Neuronal stem cell (in vitro differentiated cells): Measurements from ENCODE around the gene ADRB2.

Source experiments
- DNase-seq: peaks from one replicate; pipeline ENCODE4 v3.0.0-alpha.2; 2013; ENCODE audit warnings: low spot score
- H2AFZ ChIP-seq: one replicate; pipeline ENCODE4 v1.6.1; 2013; ENCODE audit warnings: mild to moderate bottlenecking, low read length, inconsistent platforms
- H2AK5ac ChIP-seq: 2 replicates; pipeline ENCODE4 v1.6.1; 2013; ENCODE audit warnings: low read depth, mild to moderate bottlenecking, inconsistent platforms, low read length, moderate library complexity, mixed read lengths
- H2BK120ac ChIP-seq: 2 replicates; pipeline ENCODE4 v1.6.1; 2013; ENCODE audit warnings: low read depth, mild to moderate bottlenecking, inconsistent platforms, low read length, moderate library complexity, mixed read lengths
- H2BK12ac ChIP-seq: one replicate; pipeline ENCODE4 v1.6.1; 2013; ENCODE audit warnings: low read length, inconsistent platforms
- H2BK15ac ChIP-seq: 2 replicates; pipeline ENCODE4 v1.6.1; 2013; ENCODE audit warnings: mild to moderate bottlenecking, low read length, inconsistent platforms, mixed read lengths
- H2BK5ac ChIP-seq: one replicate; pipeline ENCODE4 v1.6.1; 2013; ENCODE audit warnings: inconsistent platforms, mild to moderate bottlenecking, low read length, moderate library complexity
- H3K14ac ChIP-seq: one replicate; pipeline ENCODE4 v1.6.1; 2013; ENCODE audit warnings: low read length, inconsistent platforms
- H3K18ac ChIP-seq: 2 replicates; pipeline ENCODE4 v1.6.1; 2013; ENCODE audit warnings: low read length, inconsistent platforms
- H3K23ac ChIP-seq: 2 replicates; pipeline ENCODE4 v1.6.1; 2013; ENCODE audit warnings: low read depth, mild to moderate bottlenecking, mixed read lengths, low read length, inconsistent platforms; ENCODE audit not compliant: poor library complexity
- H3K27ac ChIP-seq: replicated peaks from 3 replicates; pipeline ENCODE4 v1.5.1; 2013; ENCODE audit warnings: low read length, inconsistent platforms
- H3K27me3 ChIP-seq, 3 experiments: 2 replicates each; pipeline ENCODE4 v1.6.1; 2013; ENCODE audit warnings: low read length in 3 of 3, mild to moderate bottlenecking in 2 of 3, inconsistent platforms in 1 of 3, low read depth in 1 of 3, mixed read lengths in 1 of 3, moderate library complexity in 1 of 3; ENCODE audit not compliant: control insufficient read depth in 3 of 3, insufficient read depth in 3 of 3
- H3K36me3 ChIP-seq, 2 donors: replicated peaks in 1 of 2; 2 replicates each; pipeline ENCODE4 v1.6.1; 2013; ENCODE audit warnings: low read length in 2 of 2; ENCODE audit not compliant: control insufficient read depth in 2 of 2, insufficient read depth in 2 of 2
- H3K4ac ChIP-seq: 2 replicates; pipeline ENCODE4 v1.6.1; 2013; ENCODE audit warnings: inconsistent platforms, mild to moderate bottlenecking, low read length, moderate library complexity
- H3K4me1 ChIP-seq, 2 donors: 1 replicate in 1 of 2; 2 replicates in 1 of 2; pipeline ENCODE4 v1.6.1; 2013; ENCODE audit warnings: low read length in 2 of 2, low read depth in 1 of 2; ENCODE audit not compliant: control insufficient read depth in 2 of 2, insufficient read depth in 1 of 2
- H3K4me2 ChIP-seq: one replicate; pipeline ENCODE4 v1.6.1; 2013; ENCODE audit warnings: mild to moderate bottlenecking, low read length, inconsistent platforms; ENCODE audit not compliant: insufficient read depth, poor library complexity, severe bottlenecking
- H3K4me3 ChIP-seq, 2 donors: 2 replicates each; pipeline ENCODE4 v1.5.1; 2013; ENCODE audit warnings: low read length in 2 of 2, mild to moderate bottlenecking in 2 of 2, inconsistent platforms in 1 of 2, moderate library complexity in 1 of 2
- H3K79me1 ChIP-seq: one replicate; pipeline ENCODE4 v1.6.1; 2013; ENCODE audit warnings: low read depth, mild to moderate bottlenecking, inconsistent platforms, low read length, moderate library complexity
- H3K9ac ChIP-seq: one replicate; pipeline ENCODE4 v1.6.1; 2013; ENCODE audit warnings: mild to moderate bottlenecking, low read depth, low read length, inconsistent platforms; ENCODE audit not compliant: poor library complexity
- H3K9me3 ChIP-seq, 2 donors: replicated peaks in 1 of 2; 2 replicates each; pipeline versions ENCODE3 to v1.6.1; 2013; ENCODE audit warnings: low read length in 2 of 2, mild to moderate bottlenecking in 2 of 2, inconsistent platforms in 1 of 2, low read depth in 1 of 2, mixed read lengths in 1 of 2, moderate library complexity in 1 of 2; ENCODE audit not compliant: control insufficient read depth in 2 of 2, insufficient read depth in 1 of 2
- H4K8ac ChIP-seq: one replicate; pipeline ENCODE4 v1.6.1; 2013; ENCODE audit warnings: low read depth, mild to moderate bottlenecking, inconsistent platforms, low read length, moderate library complexity
- H4K91ac ChIP-seq: one replicate; pipeline ENCODE4 v1.6.1; 2013; ENCODE audit warnings: low read length, low read depth, mild to moderate bottlenecking, inconsistent platforms; ENCODE audit not compliant: poor library complexity
- WGBS, 2 donors: extraction: QIAGEN DNeasy Blood & Tissue Kit; methylation state at CpG; one replicate each; pipeline ENCODE4 v1.1.7; 2013; ENCODE audit warnings: missing lambda C conversion rate in 2 of 2, mixed read lengths in 1 of 2; ENCODE audit not compliant: insufficient read length in 2 of 2, insufficient replicate concordance in 1 of 2; ENCODE audit errors: extremely low coverage in 2 of 2; 5-methylcytosine and 5-hydroxymethylcytosine counted together

The ADRB2 gene

GRCh38 chr5:148826739-148827070, 294 bp downstream of the ADRB2 start:
- peaks cover 4% of the 10 kb centered on the region for H3K79me1 ChIP-seq
- H2BK15ac ChIP-seq = peak overlapping the region; percentile 40
- peak overlapping the region; percentile 90 for H2AFZ ChIP-seq
- H2BK12ac ChIP-seq = no peak overlapping the region
- no peaks in the 10 kb centered on the region for H3K36me3 ChIP-seq
- peaks cover 4 to 32% (median 20%) of the 10 kb centered on the region in 3 experiments for H3K27me3 ChIP-seq
- WGBS, 2 donors = no CpG with 5 or more reads among the region's 28 CpGs
- peak overlapping the region; percentile 36 to 80 for H3K4me3 ChIP-seq
- no peak overlapping the region for H3K27ac ChIP-seq
- H3K23ac ChIP-seq = peak overlapping the region; percentile 82
- DNase-seq = no peak
- peaks cover 0 to 4% of the 10 kb centered on the region in 2 donors for H3K9me3 ChIP-seq
- H3K4me1 ChIP-seq = peaks cover 4 to 6% of the 10 kb centered on the region in 2 donors
- H4K91ac ChIP-seq = no peak overlapping the region
- H2BK120ac ChIP-seq = no peak overlapping the region
- H2AK5ac ChIP-seq = peak overlapping the region; percentile 47
- peak overlapping the region; percentile 71 for H2BK5ac ChIP-seq
- H3K4me2 ChIP-seq = peak overlapping the region; percentile 96
- no peak overlapping the region for H4K8ac ChIP-seq
- H3K9ac ChIP-seq = peak overlapping the region; percentile 77
- H3K14ac ChIP-seq = no peak overlapping the region
- H3K18ac ChIP-seq = peak overlapping the region; percentile 93
- no peak overlapping the region for H3K4ac ChIP-seq

GRCh38 chr5:148827723-148828122, 1.3 kb downstream of the ADRB2 start:
- DNase-seq = no peak
- no peak overlapping the region for H3K4ac ChIP-seq
- no peak overlapping the region for H2BK120ac ChIP-seq
- H2AK5ac ChIP-seq = no peak overlapping the region
- H3K18ac ChIP-seq = no peak overlapping the region
- no peak overlapping the region for H3K4me2 ChIP-seq
- H2BK12ac ChIP-seq = no peak overlapping the region
- H2BK15ac ChIP-seq = no peak overlapping the region
- H2AFZ ChIP-seq = no peak overlapping the region
- no peaks in the 10 kb centered on the region for H3K36me3 ChIP-seq
- H3K4me1 ChIP-seq = peaks cover 4 to 6% of the 10 kb centered on the region in 2 donors
- H3K14ac ChIP-seq = no peak overlapping the region
- no peak overlapping the region for H3K4me3 ChIP-seq
- peaks cover 4 to 34% (median 20%) of the 10 kb centered on the region in 3 experiments for H3K27me3 ChIP-seq
- H3K79me1 ChIP-seq = peaks cover 4% of the 10 kb centered on the region
- H3K9me3 ChIP-seq = peaks cover 0 to 4% of the 10 kb centered on the region in 2 donors
- H4K91ac ChIP-seq = no peak overlapping the region
- no peak overlapping the region for H3K23ac ChIP-seq
- H3K9ac ChIP-seq = no peak overlapping the region
- H3K27ac ChIP-seq = no peak overlapping the region
- no peak overlapping the region for H4K8ac ChIP-seq
- whole genome bisulfite sequencing, 2 donors = no CpG with 5 or more reads among the region's 7 CpGs
- H2BK5ac ChIP-seq = no peak overlapping the region

GRCh38 chr5:148828511-148829247, 2.3 kb downstream of the ADRB2 start:
- H3K4ac ChIP-seq = no peak overlapping the region
- H2AFZ ChIP-seq = no peak overlapping the region
- H3K27me3 ChIP-seq = peaks cover 4 to 39% (median 20%) of the 10 kb centered on the region in 3 experiments
- H2BK120ac ChIP-seq = no peak overlapping the region
- no peak overlapping the region for H3K14ac ChIP-seq
- H3K79me1 ChIP-seq = peaks cover 4% of the 10 kb centered on the region
- H3K18ac ChIP-seq = no peak overlapping the region
- H2BK15ac ChIP-seq = no peak overlapping the region
- H3K36me3 ChIP-seq = no peaks in the 10 kb centered on the region
- no peak overlapping the region for H4K8ac ChIP-seq
- peaks cover 4 to 6% of the 10 kb centered on the region in 2 donors for H3K4me1 ChIP-seq
- no peak for DNase-seq
- no CpG with 5 or more reads among the region's 6 CpGs for WGBS, 2 donors
- H2BK12ac ChIP-seq = no peak overlapping the region
- no peak overlapping the region for H3K23ac ChIP-seq
- H3K27ac ChIP-seq = no peak overlapping the region
- no peak overlapping the region for H3K4me3 ChIP-seq
- no peak overlapping the region for H3K9ac ChIP-seq
- H4K91ac ChIP-seq = no peak overlapping the region
- H3K9me3 ChIP-seq = peaks cover 0 to 4% of the 10 kb centered on the region in 2 donors
- H2BK5ac ChIP-seq = no peak overlapping the region
- no peak overlapping the region for H2AK5ac ChIP-seq
- no peak overlapping the region for H3K4me2 ChIP-seq

GRCh38 chr5:148829248-148829594, 2.8 kb downstream of the ADRB2 start:
- no peak overlapping the region for H3K27ac ChIP-seq
- no peak overlapping the region for H3K4me3 ChIP-seq
- no peak overlapping the region for H3K18ac ChIP-seq
- DNase-seq = no peak
- H3K9ac ChIP-seq = no peak overlapping the region
- no peak overlapping the region for H3K4ac ChIP-seq
- H2BK120ac ChIP-seq = no peak overlapping the region
- peaks cover 4% of the 10 kb centered on the region for H3K79me1 ChIP-seq
- H3K14ac ChIP-seq = no peak overlapping the region
- H3K23ac ChIP-seq = no peak overlapping the region
- peaks cover 4 to 39% (median 20%) of the 10 kb centered on the region in 3 experiments for H3K27me3 ChIP-seq
- no peak overlapping the region for H2BK15ac ChIP-seq
- H2AFZ ChIP-seq = no peak overlapping the region
- no peak overlapping the region for H4K8ac ChIP-seq
- no peak overlapping the region for H2AK5ac ChIP-seq
- H4K91ac ChIP-seq = no peak overlapping the region
- H2BK12ac ChIP-seq = no peak overlapping the region
- H3K36me3 ChIP-seq = no peaks in the 10 kb centered on the region
- no peak overlapping the region for H2BK5ac ChIP-seq
- H3K4me1 ChIP-seq = peaks cover 4 to 6% of the 10 kb centered on the region in 2 donors
- no CpG with 5 or more reads among the region's 3 CpGs for WGBS, 2 donors
- peaks cover 0 to 4% of the 10 kb centered on the region in 2 donors for H3K9me3 ChIP-seq
- no peak overlapping the region for H3K4me2 ChIP-seq
